SU-DHL-6 (cell line): ENCODE measurements around the gene CWF19L2.

Source experiments
- H2AFZ ChIP-seq: fragments of 200-600 bp; sonication (generic); 2 replicates; pipeline ENCODE4 v1.6.1; 2014; ENCODE audit warnings: low read depth, mild to moderate bottlenecking, moderate library complexity, mixed read lengths, antibody characterized with exemption, low read length; ENCODE audit not compliant: severe bottlenecking
- H3F3A ChIP-seq: fragments of 200-600 bp; shearing (Covaris generic); 2 replicates; pipeline ENCODE4 v1.6.0; 2016; ENCODE audit warnings: antibody characterized with exemption, mild to moderate bottlenecking; ENCODE audit not compliant: insufficient read depth
- H3K27ac ChIP-seq: fragments of 200-600 bp; sonication (generic); 2 replicates; pipeline ENCODE4 v1.5.1; 2016; ENCODE audit warnings: low read depth, mild to moderate bottlenecking, low read length, moderate library complexity, mixed read lengths
- H3K27me3 ChIP-seq: fragments of 200-600 bp; sonication (generic), shearing (Covaris generic); 2 replicates; pipeline ENCODE4 v1.6.0; 2014; ENCODE audit warnings: mild to moderate bottlenecking, low read length
- H3K36me3 ChIP-seq: fragments of 200-600 bp; sonication (generic); 2 replicates; pipeline ENCODE4 v1.6.1; 2014; ENCODE audit warnings: mild to moderate bottlenecking, low read length, mixed read lengths
- H3K4me2 ChIP-seq: fragments of 300-600, 200-600 bp; shearing (Covaris generic), sonication (generic); 2 replicates; pipeline ENCODE4 v1.6.0; 2014; ENCODE audit warnings: low read length, low read depth, mild to moderate bottlenecking; ENCODE audit not compliant: poor library complexity, severe bottlenecking
- H3K4me3 ChIP-seq: fragments of 200-600 bp; sonication (generic); 2 replicates; pipeline ENCODE4 v1.5.1; 2014; ENCODE audit warnings: antibody characterized with exemption, low read length, mild to moderate bottlenecking, mixed read lengths; ENCODE audit not compliant: insufficient read depth, poor library complexity, severe bottlenecking
- H3K79me2 ChIP-seq: fragments of 200-600 bp; sonication (generic); 2 replicates; pipeline ENCODE4 v1.6.1; 2014; ENCODE audit warnings: mild to moderate bottlenecking, low read length, moderate library complexity; ENCODE audit not compliant: insufficient read depth
- H3K9ac ChIP-seq: fragments of 200-600 bp; sonication (generic); 2 replicates; pipeline ENCODE4 v1.7.0; 2014; ENCODE audit warnings: mild to moderate bottlenecking, low read length
- H3K9me2 ChIP-seq: fragments of 200-600 bp; sonication (generic); replicated peaks from 2 replicates; pipeline ENCODE4 v1.6.1; 2014; ENCODE audit warnings: low read length; ENCODE audit not compliant: insufficient read depth
- H3K9me3 ChIP-seq: fragments of 200-600 bp; sonication (generic); 2 replicates; pipeline ENCODE4 v1.6.1; 2014; ENCODE audit warnings: low read length, mixed read lengths; ENCODE audit not compliant: insufficient read depth
- H4K20me1 ChIP-seq: fragments of 200-600 bp; sonication (generic); 2 replicates; pipeline ENCODE4 v1.6.1; 2014; ENCODE audit warnings: low read depth, mild to moderate bottlenecking, antibody characterized with exemption, low read length, moderate library complexity, mixed read lengths
- EZH2phosphoT487 ChIP-seq: fragments of 200-600 bp; sonication (generic), shearing (Covaris generic); conservative IDR thresholded peaks from 2 replicates; pipeline ENCODE4 v1.6.1; 2018; ENCODE audit warnings: mild to moderate bottlenecking, antibody characterized with exemption, low read length, moderate library complexity, mixed read lengths
- TF ChIP-seq, protein P1 (sequence below): fragments of 200-600 bp; sonication (generic); IDR thresholded peaks from one replicate; pipeline ENCODE4 v1.5.1; 2017; ENCODE audit warnings: antibody characterized with exemption, mild to moderate bottlenecking, low read length, moderate library complexity; ENCODE audit not compliant: insufficient read depth, poor library complexity, severe bottlenecking

Gene CWF19L2

DNA sequence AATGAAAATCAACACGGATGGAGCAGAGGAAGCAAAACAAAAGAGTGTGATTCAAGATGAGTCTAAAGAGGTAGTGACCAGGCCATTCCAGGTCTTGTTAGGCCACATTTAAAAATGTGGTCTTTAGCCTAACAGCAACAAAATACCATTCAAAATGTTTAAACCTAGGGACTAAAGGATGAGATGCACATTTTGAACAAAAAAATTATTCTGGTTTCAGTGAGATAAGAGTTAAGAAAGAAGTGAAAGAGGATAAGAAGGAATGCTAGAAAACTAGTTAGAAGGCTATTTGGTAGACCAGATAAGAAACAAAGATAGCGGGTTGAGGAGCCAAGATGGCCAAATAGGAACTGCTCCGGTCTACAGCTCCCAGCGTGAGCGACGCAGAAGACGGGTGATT is 85.2 kb downstream of the CWF19L2 start:
- Histone ChIP-seq H3K4me2 (no peak overlapping the region), H3K4me3 (no peak overlapping the region), H3K27me3 (no peaks in the 10 kb centered on the region), H3K9me2 (no peaks in the 10 kb centered on the region), H2AFZ (no peak overlapping the region), H3K27ac (no peak overlapping the region), H3K9me3 (no peaks in the 10 kb centered on the region), H3K9ac (no peak overlapping the region), H3K79me2 (no peaks in the 10 kb centered on the region), H3F3A (no peaks in the 10 kb centered on the region), H4K20me1 (no peaks in the 10 kb centered on the region), H3K36me3 (peaks cover 4% of the 10 kb centered on the region; the same call in 1 of the 2 replicates)
- no peak for TF ChIP-seq EZH2phosphoT487
- TF ChIP-seq, protein P1, sequence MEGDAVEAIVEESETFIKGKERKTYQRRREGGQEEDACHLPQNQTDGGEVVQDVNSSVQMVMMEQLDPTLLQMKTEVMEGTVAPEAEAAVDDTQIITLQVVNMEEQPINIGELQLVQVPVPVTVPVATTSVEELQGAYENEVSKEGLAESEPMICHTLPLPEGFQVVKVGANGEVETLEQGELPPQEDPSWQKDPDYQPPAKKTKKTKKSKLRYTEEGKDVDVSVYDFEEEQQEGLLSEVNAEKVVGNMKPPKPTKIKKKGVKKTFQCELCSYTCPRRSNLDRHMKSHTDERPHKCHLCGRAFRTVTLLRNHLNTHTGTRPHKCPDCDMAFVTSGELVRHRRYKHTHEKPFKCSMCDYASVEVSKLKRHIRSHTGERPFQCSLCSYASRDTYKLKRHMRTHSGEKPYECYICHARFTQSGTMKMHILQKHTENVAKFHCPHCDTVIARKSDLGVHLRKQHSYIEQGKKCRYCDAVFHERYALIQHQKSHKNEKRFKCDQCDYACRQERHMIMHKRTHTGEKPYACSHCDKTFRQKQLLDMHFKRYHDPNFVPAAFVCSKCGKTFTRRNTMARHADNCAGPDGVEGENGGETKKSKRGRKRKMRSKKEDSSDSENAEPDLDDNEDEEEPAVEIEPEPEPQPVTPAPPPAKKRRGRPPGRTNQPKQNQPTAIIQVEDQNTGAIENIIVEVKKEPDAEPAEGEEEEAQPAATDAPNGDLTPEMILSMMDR, result no peak

GRCh38 chr11:107370390-107370789 is 87.2 kb downstream of the CWF19L2 start:
- no peak overlapping the region for H3K4me3 ChIP-seq
- H4K20me1 ChIP-seq, result no peaks in the 10 kb centered on the region
- H2AFZ ChIP-seq, result no peak overlapping the region
- H3K79me2 ChIP-seq, result no peaks in the 10 kb centered on the region
- TF ChIP-seq EZH2phosphoT487, result no peak
- TF ChIP-seq, protein P1, result no peak
- no peaks in the 10 kb centered on the region for H3K9me3 ChIP-seq
- H3K4me2 ChIP-seq, result no peak overlapping the region
- H3K9ac ChIP-seq, result no peak overlapping the region
- no peak overlapping the region for H3K27ac ChIP-seq
- no peaks in the 10 kb centered on the region for H3K9me2 ChIP-seq
- H3K36me3 ChIP-seq, result peaks cover 4% of the 10 kb centered on the region; the same call in 1 of the 2 replicates
- no peaks in the 10 kb centered on the region for H3F3A ChIP-seq
- H3K27me3 ChIP-seq, result no peaks in the 10 kb centered on the region

- H3K9ac ChIP-seq, result no peak overlapping the region
- no peaks in the 10 kb centered on the region for H3K79me2 ChIP-seq
- no peaks in the 10 kb centered on the region for H3K27me3 ChIP-seq
- TF ChIP-seq EZH2phosphoT487, result no peak
- TF ChIP-seq, protein P1, result no peak
- no peaks in the 10 kb centered on the region for H3K36me3 ChIP-seq
- no peak overlapping the region for H3K4me2 ChIP-seq
- H4K20me1 ChIP-seq, result no peaks in the 10 kb centered on the region
- no peaks in the 10 kb centered on the region for H3K9me3 ChIP-seq
- no peaks in the 10 kb centered on the region for H3F3A ChIP-seq
- no peak overlapping the region for H2AFZ ChIP-seq
- H3K27ac ChIP-seq, result no peak overlapping the region
- no peak overlapping the region for H3K4me3 ChIP-seq
- no peaks in the 10 kb centered on the region for H3K9me2 ChIP-seq
These were observed 97.9 kb downstream of the CWF19L2 start for GRCh38 chr11:107359701-107360100.
